ENCODE results near the gene EXOSC10. TPM values are rescaled to one million over a fixed set of nuclear protein-coding genes. Genes with fewer than 3 reads are reported as not detected.
A peak's percentile ranks its signal among the peaks of the same experiment; 100 is the strongest.
"Not testable (repeated sequence)": the region's sequence is repeated elsewhere in the genome, so short reads cannot be mapped to it uniquely, and the experiment has no call there.

EXOSC10 gene
- total and polyA plus RNA-seq, 2 of the 13 experiments (the other 11 are each of a cell fraction or from before 2014, with no cell fraction given), result 48.4 to 67.6 TPM

GRCh38 chr1:11083784-11084183 lies 15.9 kb downstream of the EXOSC10 start:
- CTCF ChIA-PET (ENCODE audit: low intra/inter-chr PET ratio, low total read pairs); FAIRE-seq; ATAC-seq: not testable (repeated sequence)

DNA sequence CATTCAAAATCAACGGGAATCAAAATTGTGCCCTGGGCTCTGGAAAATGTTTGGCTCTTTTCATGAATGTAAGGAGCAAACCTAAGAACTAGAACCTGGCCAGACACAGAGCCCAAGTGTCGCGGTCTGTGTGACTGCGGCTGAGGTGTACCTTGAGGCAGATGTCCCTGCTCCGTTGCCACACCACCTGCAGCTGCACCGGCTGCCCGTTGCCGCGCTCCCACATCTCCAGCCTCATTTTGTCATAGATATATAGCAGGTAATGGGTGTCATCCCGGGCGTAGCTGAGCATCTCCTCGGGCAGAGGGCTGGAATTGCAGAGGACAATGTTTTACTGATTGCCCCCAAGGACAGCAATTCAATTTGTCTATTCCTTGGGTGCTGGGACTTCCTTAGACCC lies 18.7 kb downstream of the EXOSC10 start:
- no peak for DNase-seq (ENCODE audit: low spot score)
- in situ Hi-C loops (cut with HindIII; ENCODE audit: extremely low pct_ligation_motif_present, low pct_unique_long_range_greater_than_20kb) (no loop called here), intact Hi-C loops (cut with micrococcal nuclease; ENCODE audit: unreplicated experiment) (no loop called here)
- no peak overlapping the region for H3K9ac ChIP-seq (ENCODE audit: insufficient read depth, low read depth, low read length)
- no peak overlapping the region for H3K4me3 ChIP-seq (replicated peaks in 1 of 3; ENCODE audit: insufficient read depth in 1 of 3, low read depth in 2 of 3, low read length in 3 of 3)
- peaks cover 24 to 62% of the 10 kb centered on the region in 2 experiments; a peak in 4 of 5 replicates for H3K36me3 ChIP-seq (replicated peaks in 1 of 2; ENCODE audit: control insufficient read depth in 1 of 2, insufficient read depth in 2 of 2, low read length in 2 of 2)
- no peaks in the 10 kb centered on the region for H3K27me3 ChIP-seq (ENCODE audit: control insufficient read depth in 1 of 2, insufficient read depth in 2 of 2, low read length in 2 of 2)
- H2AFZ ChIP-seq (ENCODE audit: low read length), result no peak overlapping the region
- ChIA-PET CTCF (ENCODE audit: low intra/inter-chr PET ratio, low total read pairs) (no interaction called here), POLR2A (no interaction called here)
- BruUV-seq (replicated peaks), result no TSS peak
- H3K79me2 ChIP-seq (ENCODE audit: insufficient read depth, low read length), result no peaks in the 10 kb centered on the region
- H4K20me1 ChIP-seq (ENCODE audit: insufficient read depth, low read length), result no peaks in the 10 kb centered on the region
- no peak for FAIRE-seq
- TF ChIP-seq SMAD3 (CRISPR knock-in tag; IDR thresholded peaks at IDR 0.05), result no peak
- no peak for TF ChIP-seq PPARG (CRISPR knock-in tag; conservative IDR thresholded peaks at IDR 0.05)
- no peak for TF ChIP-seq ZNF3 (CRISPR knock-in tag; IDR thresholded peaks at IDR 0.05)
- no peak for TF ChIP-seq ZNF766 (CRISPR knock-in tag; IDR thresholded peaks at IDR 0.05; ENCODE audit: borderline replicate concordance)
- TF ChIP-seq, protein P1, sequence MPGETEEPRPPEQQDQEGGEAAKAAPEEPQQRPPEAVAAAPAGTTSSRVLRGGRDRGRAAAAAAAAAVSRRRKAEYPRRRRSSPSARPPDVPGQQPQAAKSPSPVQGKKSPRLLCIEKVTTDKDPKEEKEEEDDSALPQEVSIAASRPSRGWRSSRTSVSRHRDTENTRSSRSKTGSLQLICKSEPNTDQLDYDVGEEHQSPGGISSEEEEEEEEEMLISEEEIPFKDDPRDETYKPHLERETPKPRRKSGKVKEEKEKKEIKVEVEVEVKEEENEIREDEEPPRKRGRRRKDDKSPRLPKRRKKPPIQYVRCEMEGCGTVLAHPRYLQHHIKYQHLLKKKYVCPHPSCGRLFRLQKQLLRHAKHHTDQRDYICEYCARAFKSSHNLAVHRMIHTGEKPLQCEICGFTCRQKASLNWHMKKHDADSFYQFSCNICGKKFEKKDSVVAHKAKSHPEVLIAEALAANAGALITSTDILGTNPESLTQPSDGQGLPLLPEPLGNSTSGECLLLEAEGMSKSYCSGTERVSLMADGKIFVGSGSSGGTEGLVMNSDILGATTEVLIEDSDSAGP (CRISPR knock-in tag; IDR thresholded peaks at IDR 0.05; ENCODE audit: borderline replicate concordance), result no peak
- no peak for TF ChIP-seq KDM4B (CRISPR knock-in tag; IDR thresholded peaks at IDR 0.05)
- TF ChIP-seq SYNCRIP (IDR thresholded peaks at IDR 0.05; ENCODE audit: insufficient read depth, low read depth, low read length), result no peak
- TF ChIP-seq SNRNP70 (IDR thresholded peaks at IDR 0.05; ENCODE audit: low read depth, low read length), result no peak
- TF ChIP-seq POLR2A (IDR thresholded peaks at IDR 0.05; ENCODE audit: insufficient read depth in 1 of 2, low read depth in 2 of 2, low read length in 2 of 2), result no peak
- no peak for TF ChIP-seq FOXA3 (CRISPR knock-in tag; IDR thresholded peaks at IDR 0.05)
- TF ChIP-seq ARHGAP35 (CRISPR knock-in tag; IDR thresholded peaks at IDR 0.05; ENCODE audit: borderline replicate concordance), result no peak
- no peaks in the 10 kb centered on the region for H3K9me3 ChIP-seq (ENCODE audit: low read length)
- H3K4me1 ChIP-seq (ENCODE audit: insufficient read depth, low read length), result no peaks in the 10 kb centered on the region
- H3K27ac ChIP-seq (ENCODE audit: extremely low read length, insufficient read depth, low read length), result no peak overlapping the region
- WGBS (ENCODE audit: low lambda C conversion rate), result 96% methylated on average over 12 of the region's 12 CpGs
- no peak for ATAC-seq
- H3K4me2 ChIP-seq (ENCODE audit: low read depth, low read length), result no peak overlapping the region

More at GRCh38 chr1:11083784-11084183, 15.9 kb downstream of the EXOSC10 start:
- WGBS (ENCODE audit: low lambda C conversion rate), result 88% methylated on average over 3 of the region's 3 CpGs
- H3K4me2 ChIP-seq (ENCODE audit: low read depth, low read length); H4K20me1 ChIP-seq (ENCODE audit: insufficient read depth, low read length); H3K4me1 ChIP-seq (ENCODE audit: insufficient read depth, low read length); DNase-seq (ENCODE audit: low spot score); H2AFZ ChIP-seq (ENCODE audit: low read length); H3K27me3 ChIP-seq (ENCODE audit: control insufficient read depth in 1 of 2, insufficient read depth in 2 of 2, low read length in 2 of 2); H3K9me3 ChIP-seq (ENCODE audit: low read length); H3K4me3 ChIP-seq (replicated peaks in 1 of 3; ENCODE audit: insufficient read depth in 1 of 3, low read depth in 2 of 3, low read length in 3 of 3); H3K27ac ChIP-seq (ENCODE audit: extremely low read length, insufficient read depth, low read length); in situ Hi-C loops (cut with HindIII; ENCODE audit: extremely low pct_ligation_motif_present, low pct_unique_long_range_greater_than_20kb); H3K79me2 ChIP-seq (ENCODE audit: insufficient read depth, low read length); intact Hi-C loops (cut with micrococcal nuclease; ENCODE audit: unreplicated experiment); POLR2A ChIA-PET; H3K9ac ChIP-seq (ENCODE audit: insufficient read depth, low read depth, low read length): not testable (repeated sequence)
- BruUV-seq (replicated peaks), result TSS peak; percentile 25
- H3K36me3 ChIP-seq (replicated peaks in 1 of 2; ENCODE audit: control insufficient read depth in 1 of 2, insufficient read depth in 2 of 2, low read length in 2 of 2), result peaks cover 21 to 57% of the 10 kb centered on the region in 2 experiments

All from HepG2 (cell line).